HG02759 (cell line): ENCODE data around the gene KISS1R.

ENCODE experiments used
- ATAC-seq: cut with Tn5 transposase; IDR thresholded peaks from one replicate; pipeline ENCODE4 v1.9.1; 2021; ENCODE audit warnings: mild to moderate bottlenecking, moderate library complexity; ENCODE audit not compliant: unreplicated experiment

The KISS1R gene

GRCh38 chr19:966485-967088 lies 49.5 kb downstream of the KISS1R start:
- ATAC-seq = no peak
